ENCODE results near the gene TLK1.

TLK1 gene

DNA sequence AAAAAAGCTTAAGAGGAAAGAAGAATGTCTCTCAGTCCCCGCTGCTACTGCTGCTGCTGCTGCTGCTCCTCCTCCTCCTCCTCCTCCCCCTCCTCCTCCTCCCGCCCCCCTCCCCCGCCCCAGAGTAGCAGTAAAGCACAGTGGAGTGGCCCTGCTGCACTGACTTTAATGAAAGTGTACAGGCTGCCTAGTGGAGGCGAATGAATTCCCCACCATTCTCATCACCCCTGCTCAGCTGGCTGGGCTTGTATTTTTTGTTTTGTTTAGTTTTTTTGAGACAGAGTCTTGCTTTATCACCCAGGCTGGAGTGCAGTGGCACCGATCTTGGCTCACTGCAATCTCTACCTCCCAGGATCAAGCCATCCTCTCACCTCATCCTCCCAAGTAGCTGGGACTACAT lies 197.3 kb downstream of the TLK1 start:
- DNase-seq, result no peak

DNA sequence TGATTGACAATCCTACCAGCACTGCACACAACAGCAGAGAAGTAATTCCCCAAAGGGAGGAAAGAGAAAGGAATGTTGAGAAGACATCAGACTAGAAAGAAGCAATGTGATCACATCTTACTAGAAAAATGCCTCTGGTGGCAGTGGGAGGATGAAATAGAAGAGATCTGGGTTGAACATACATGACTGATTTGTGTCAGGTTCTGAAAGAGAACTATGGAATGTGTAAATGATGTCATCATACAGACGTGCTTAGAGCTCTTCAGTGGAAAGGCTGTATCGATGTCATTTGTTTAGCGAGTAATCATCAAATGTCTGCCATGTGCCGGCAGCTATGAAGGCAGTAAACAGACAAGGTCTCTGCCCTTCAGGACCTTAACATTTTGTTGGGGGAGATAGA lies 206.8 kb downstream of the TLK1 start:
- DNase-seq, result no peak

DNA sequence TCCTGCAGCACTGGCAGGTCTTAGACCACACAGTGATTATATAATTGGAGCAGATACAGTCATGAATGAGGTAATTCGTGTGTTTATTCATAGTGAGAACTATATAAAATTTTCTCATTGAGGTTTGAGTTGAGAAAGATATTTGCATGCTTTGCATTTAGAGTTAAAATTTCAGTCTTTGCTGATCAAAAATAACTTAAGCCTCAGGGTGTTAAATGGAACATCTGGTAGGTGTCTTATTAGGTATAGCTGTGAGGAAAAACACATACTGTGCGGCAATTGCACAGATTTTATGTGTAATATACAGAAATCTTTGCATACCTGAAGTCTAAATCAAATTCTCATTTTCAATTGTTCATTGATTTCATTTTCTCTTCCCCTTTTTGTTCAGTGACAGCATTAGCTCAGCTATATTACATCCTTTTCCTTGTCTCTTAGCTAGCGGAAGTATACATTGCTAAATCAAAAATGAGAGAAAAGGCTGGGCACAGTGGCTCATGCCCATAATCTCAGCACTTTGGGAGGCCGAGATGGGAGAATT lies 210.4 kb downstream of the TLK1 start:
- DNase-seq, result no peak

DNA sequence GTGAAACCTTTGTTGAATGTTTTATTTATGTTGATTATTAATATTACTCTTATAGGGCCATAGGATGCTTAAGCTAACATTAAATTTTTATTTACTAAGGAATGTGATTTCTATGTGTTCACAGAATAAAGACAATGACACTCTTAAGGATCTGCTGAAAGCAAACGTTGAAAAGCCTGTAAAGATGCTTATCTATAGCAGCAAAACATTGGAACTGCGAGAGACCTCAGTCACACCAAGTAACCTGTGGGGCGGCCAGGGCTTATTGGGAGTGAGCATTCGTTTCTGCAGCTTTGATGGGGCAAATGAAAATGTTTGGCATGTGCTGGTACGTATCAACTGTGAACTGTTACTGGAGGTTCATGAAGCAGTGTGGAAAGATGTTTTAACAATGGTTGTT lies 211.3 kb downstream of the TLK1 start:
- DNase-seq, result no peak

DNA sequence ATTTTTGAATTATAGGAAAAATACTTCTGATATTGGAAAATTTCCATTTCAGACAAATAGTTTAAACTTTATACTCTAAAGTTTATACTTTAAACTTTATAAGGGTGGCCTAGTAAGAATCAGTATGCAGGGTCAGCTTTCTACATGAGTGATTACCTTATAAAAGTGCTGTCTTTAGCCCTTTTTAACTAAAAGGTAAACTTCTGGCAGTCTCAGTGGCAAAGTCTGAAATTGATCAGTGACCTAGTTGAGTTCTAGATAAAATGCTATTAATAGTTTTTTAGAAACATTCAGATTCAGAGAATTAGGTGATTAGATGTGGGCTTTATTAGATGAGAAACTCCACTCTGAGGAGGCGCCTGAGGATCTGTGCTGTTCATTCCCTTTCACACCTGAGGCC lies 216.1 kb downstream of the TLK1 start:
- no peak for DNase-seq

DNA sequence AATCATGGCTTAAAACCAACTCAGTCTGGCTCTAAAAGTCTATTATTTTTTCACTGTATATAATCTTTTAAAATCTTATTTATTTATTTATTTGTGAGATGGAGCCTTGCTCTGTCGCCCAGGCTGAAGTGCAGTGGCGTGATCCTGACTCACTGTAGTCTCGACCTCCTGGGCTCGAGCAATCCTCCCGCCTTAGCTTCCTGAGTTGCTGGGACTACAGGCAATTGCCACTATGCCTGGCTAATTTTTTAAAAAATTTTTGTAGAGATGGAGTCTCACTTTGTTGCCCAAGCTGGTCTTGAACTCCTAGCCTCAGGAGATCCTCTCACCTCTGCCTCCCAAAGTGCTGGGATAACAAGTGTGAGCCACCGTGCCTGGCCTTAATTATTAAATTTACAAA lies 217.1 kb downstream of the TLK1 start:
- no peak for DNase-seq

DNA sequence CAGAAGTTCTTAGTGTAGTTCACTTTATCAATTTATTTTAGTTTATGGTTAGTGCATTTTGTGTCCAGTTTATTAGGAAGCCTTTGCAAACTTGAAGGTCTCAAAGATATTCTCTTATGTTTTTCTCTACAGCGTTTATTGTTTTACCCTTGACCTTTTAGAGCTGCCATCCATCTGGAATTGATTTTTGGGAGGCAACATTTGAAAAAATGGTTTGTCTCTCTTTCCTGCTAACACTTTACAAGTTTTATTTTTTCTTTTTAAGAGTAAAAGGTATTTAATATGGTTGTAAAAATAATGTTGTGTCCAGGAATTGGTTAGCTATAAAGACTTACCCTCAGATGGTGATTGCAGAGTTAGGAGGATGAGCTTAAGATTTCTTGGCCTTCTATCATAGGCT lies 217.7 kb downstream of the TLK1 start:
- no peak for DNase-seq

DNA sequence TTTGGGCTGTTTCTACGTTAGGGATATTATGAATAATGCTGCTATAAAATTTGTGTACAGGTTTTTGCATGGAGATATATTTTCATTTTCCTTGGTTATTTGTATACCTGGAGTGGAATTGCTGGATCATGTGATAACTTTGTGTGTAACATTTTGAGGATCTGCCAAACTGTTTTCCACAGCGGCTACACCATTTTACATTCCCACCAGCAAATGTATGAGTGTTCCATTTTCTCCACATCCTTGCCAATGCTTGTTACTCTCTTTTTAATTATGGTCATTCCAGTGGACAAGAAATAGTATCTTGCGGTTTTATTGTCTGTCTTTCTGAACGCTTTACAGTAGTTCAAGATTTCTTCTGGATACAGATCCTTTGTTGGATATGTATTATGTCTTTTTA lies 218.1 kb downstream of the TLK1 start:
- no peak for DNase-seq

All from CD4-positive, alpha-beta T cell treated with Interleukin-21 for 1 hour (primary cell).